ENCODE measurements around the gene UMAD1. TPM values are rescaled to one million over a fixed set of nuclear protein-coding genes. Genes with fewer than 3 reads are reported as not detected.

Gene UMAD1
- polyA plus RNA-seq, 1 of the 3 experiments (the other 2 are of a cell fraction), result 13.9 TPM

- TF ChIP-seq, protein P1, sequence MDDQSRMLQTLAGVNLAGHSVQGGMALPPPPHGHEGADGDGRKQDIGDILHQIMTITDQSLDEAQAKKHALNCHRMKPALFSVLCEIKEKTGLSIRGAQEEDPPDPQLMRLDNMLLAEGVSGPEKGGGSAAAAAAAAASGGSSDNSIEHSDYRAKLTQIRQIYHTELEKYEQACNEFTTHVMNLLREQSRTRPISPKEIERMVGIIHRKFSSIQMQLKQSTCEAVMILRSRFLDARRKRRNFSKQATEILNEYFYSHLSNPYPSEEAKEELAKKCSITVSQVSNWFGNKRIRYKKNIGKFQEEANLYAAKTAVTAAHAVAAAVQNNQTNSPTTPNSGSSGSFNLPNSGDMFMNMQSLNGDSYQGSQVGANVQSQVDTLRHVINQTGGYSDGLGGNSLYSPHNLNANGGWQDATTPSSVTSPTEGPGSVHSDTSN (IDR thresholded peaks at IDR 0.05), result no peak
- TF ChIP-seq TAF1 (IDR thresholded peaks at IDR 0.05; ENCODE audit: borderline replicate concordance, low read depth, low read length) (no peak), MEF2A (IDR thresholded peaks at IDR 0.05; ENCODE audit: borderline replicate concordance, low read depth) (no peak), SIN3A (IDR thresholded peaks at IDR 0.05; ENCODE audit: borderline replicate concordance, low read depth, low read length) (no peak), RCOR1 (IDR thresholded peaks at IDR 0.05; ENCODE audit: low read length) (no peak), USF1 (IDR thresholded peaks at IDR 0.05; ENCODE audit: borderline replicate concordance, low read depth) (no peak), GABPA (IDR thresholded peaks at IDR 0.05; ENCODE audit: low read depth) (no peak), NFIC (IDR thresholded peaks at IDR 0.05; ENCODE audit: borderline replicate concordance) (no peak), JUND (IDR thresholded peaks at IDR 0.05) (no peak), ZBTB33 (IDR thresholded peaks at IDR 0.05; ENCODE audit: borderline replicate concordance, low read depth) (no peak), TEAD4 (IDR thresholded peaks at IDR 0.05; ENCODE audit: borderline replicate concordance, insufficient read depth) (no peak)
Observed at GRCh38 chr7:7848892-7849291, 208.3 kb downstream of the UMAD1 start (continued).

GRCh38 chr7:7850150-7850549 is 209.6 kb downstream of the UMAD1 start:
- Histone ChIP-seq H2AFZ (ENCODE audit: low read depth) (no peak overlapping the region), H3K9me2 (no peaks in the 10 kb centered on the region), H3K79me2 (ENCODE audit: insufficient read depth) (no peaks in the 10 kb centered on the region), H3K4me1 (ENCODE audit: control insufficient read depth in 1 of 2, insufficient read depth in 2 of 2, low read depth in 1 of 2, low read length in 1 of 2) (no peaks in the 10 kb centered on the region), H3K9ac (no peak overlapping the region), H3K36me3 (replicated peaks in 1 of 2; ENCODE audit: control insufficient read depth in 1 of 2, insufficient read depth in 2 of 2, low read length in 1 of 2) (peaks cover 0 to 4% of the 10 kb centered on the region in 2 experiments), H3K4me2 (no peak overlapping the region), H3F3A (replicated peaks; ENCODE audit: insufficient read depth) (no peaks in the 10 kb centered on the region), H4K20me1 (ENCODE audit: insufficient read depth) (no peaks in the 10 kb centered on the region), H3K9me3 (0 out of 2 replicates have a peak, but pooled peaks cover 7% of the 10 kb centered on the region), H3K4me3 (ENCODE audit: low read depth in 2 of 2, low read length in 1 of 2) (no peak overlapping the region), H3K27me3 (ENCODE audit: insufficient read depth) (no peaks in the 10 kb centered on the region), H3K27ac (ENCODE audit: low read depth in 2 of 2, low read length in 1 of 2) (no peak overlapping the region)
- 84% methylated on average over 1 of the region's 1 CpG for WGBS (ENCODE audit: low lambda C conversion rate)
- no peak for TF ChIP-seq TEAD4 (IDR thresholded peaks at IDR 0.05; ENCODE audit: borderline replicate concordance, insufficient read depth)
- TF ChIP-seq, protein P2, sequence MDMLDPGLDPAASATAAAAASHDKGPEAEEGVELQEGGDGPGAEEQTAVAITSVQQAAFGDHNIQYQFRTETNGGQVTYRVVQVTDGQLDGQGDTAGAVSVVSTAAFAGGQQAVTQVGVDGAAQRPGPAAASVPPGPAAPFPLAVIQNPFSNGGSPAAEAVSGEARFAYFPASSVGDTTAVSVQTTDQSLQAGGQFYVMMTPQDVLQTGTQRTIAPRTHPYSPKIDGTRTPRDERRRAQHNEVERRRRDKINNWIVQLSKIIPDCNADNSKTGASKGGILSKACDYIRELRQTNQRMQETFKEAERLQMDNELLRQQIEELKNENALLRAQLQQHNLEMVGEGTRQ (IDR thresholded peaks at IDR 0.05; ENCODE audit: borderline replicate concordance, low read depth, low read length), result no peak
- no peak for TF ChIP-seq EZH2phosphoT487 (IDR thresholded peaks at IDR 0.05; ENCODE audit: borderline replicate concordance, low read depth)
- TF ChIP-seq, protein P1 (IDR thresholded peaks at IDR 0.05), result no peak
- TF ChIP-seq FOXM1 (IDR thresholded peaks at IDR 0.05; ENCODE audit: low read depth), result no peak
- no peak for TF ChIP-seq TCF12 (IDR thresholded peaks at IDR 0.05)
- no peak for TF ChIP-seq YY1 (IDR thresholded peaks at IDR 0.05; ENCODE audit: low read depth)
- TF ChIP-seq, protein P3, sequence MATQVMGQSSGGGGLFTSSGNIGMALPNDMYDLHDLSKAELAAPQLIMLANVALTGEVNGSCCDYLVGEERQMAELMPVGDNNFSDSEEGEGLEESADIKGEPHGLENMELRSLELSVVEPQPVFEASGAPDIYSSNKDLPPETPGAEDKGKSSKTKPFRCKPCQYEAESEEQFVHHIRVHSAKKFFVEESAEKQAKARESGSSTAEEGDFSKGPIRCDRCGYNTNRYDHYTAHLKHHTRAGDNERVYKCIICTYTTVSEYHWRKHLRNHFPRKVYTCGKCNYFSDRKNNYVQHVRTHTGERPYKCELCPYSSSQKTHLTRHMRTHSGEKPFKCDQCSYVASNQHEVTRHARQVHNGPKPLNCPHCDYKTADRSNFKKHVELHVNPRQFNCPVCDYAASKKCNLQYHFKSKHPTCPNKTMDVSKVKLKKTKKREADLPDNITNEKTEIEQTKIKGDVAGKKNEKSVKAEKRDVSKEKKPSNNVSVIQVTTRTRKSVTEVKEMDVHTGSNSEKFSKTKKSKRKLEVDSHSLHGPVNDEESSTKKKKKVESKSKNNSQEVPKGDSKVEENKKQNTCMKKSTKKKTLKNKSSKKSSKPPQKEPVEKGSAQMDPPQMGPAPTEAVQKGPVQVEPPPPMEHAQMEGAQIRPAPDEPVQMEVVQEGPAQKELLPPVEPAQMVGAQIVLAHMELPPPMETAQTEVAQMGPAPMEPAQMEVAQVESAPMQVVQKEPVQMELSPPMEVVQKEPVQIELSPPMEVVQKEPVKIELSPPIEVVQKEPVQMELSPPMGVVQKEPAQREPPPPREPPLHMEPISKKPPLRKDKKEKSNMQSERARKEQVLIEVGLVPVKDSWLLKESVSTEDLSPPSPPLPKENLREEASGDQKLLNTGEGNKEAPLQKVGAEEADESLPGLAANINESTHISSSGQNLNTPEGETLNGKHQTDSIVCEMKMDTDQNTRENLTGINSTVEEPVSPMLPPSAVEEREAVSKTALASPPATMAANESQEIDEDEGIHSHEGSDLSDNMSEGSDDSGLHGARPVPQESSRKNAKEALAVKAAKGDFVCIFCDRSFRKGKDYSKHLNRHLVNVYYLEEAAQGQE (IDR thresholded peaks at IDR 0.05; ENCODE audit: low read depth, low read length), result no peak
- no peak for TF ChIP-seq RCOR1 (IDR thresholded peaks at IDR 0.05; ENCODE audit: low read length)
- no peak for TF ChIP-seq FOXJ3 (CRISPR knock-in tag; IDR thresholded peaks at IDR 0.05)
- TF ChIP-seq USF1 (IDR thresholded peaks at IDR 0.05; ENCODE audit: borderline replicate concordance, low read depth), result no peak
- no peak for TF ChIP-seq ELF1 (IDR thresholded peaks at IDR 0.05)
- TF ChIP-seq NFIC (IDR thresholded peaks at IDR 0.05; ENCODE audit: borderline replicate concordance), result no peak
- no peak for TF ChIP-seq GABPA (IDR thresholded peaks at IDR 0.05; ENCODE audit: low read depth)
- TF ChIP-seq RXRA (IDR thresholded peaks at IDR 0.05; ENCODE audit: borderline replicate concordance, low read depth), result no peak
- TF ChIP-seq MEF2A (IDR thresholded peaks at IDR 0.05; ENCODE audit: borderline replicate concordance, low read depth), result no peak
- no peak for TF ChIP-seq FOSL2 (IDR thresholded peaks at IDR 0.05; ENCODE audit: borderline replicate concordance, low read depth)
- ChIA-PET CTCF (interaction anchor here (0.7 to 1.3 kb wide), 3 partner anchors 9 to 17 kb away, joined by 3 read pairs; no protein-coding TSS in a partner anchor), POLR2A (no interaction called here)
- DNase-seq, result no peak
